Uterus (tissue), 2 donors: ENCODE measurements around the gene SELL.

Experiments
- CTCF ChIP-seq, 4 experiments: fragments of 200-600 bp in 2 of 4; fragments of 450-650 bp in 2 of 4; sonication (generic) in 2 of 4; IDR thresholded peaks; one replicate each; pipeline ENCODE4 v1.5.1; 2016 to 2019; ENCODE audit warnings: antibody characterized with exemption in 4 of 4, mild to moderate bottlenecking in 2 of 4, moderate library complexity in 1 of 4
- POLR2A ChIP-seq, 2 donors: fragments of 450-650 bp; IDR thresholded peaks; one replicate each; pipeline ENCODE4 v1.6.1; 2016; ENCODE audit warnings: antibody characterized with exemption in 2 of 2, mild to moderate bottlenecking in 1 of 2, moderate library complexity in 1 of 2

- TF ChIP-seq CTCF (IDR thresholded peaks at IDR 0.05) (no peak), POLR2A (IDR thresholded peaks at IDR 0.05) (no peak)
These were observed 62.7 kb downstream of the SELL start for GRCh38 chr1:169648709-169649108.
